Measurements from ENCODE around the gene CRMP1.
A peak's percentile ranks its signal among the peaks of the same experiment; 100 is the strongest.

CRMP1 gene

GRCh38 chr4:5888222-5889001 lies 4.5 kb downstream of the CRMP1 start:
- no peak for DNase-seq (ENCODE audit: low read depth)

- no peak for DNase-seq (ENCODE audit: low read depth)
These were observed 5.3 kb downstream of the CRMP1 start for GRCh38 chr4:5887361-5888221.

- DNase-seq (ENCODE audit: low read depth), result no peak
These were observed 5.9 kb downstream of the CRMP1 start for GRCh38 chr4:5887011-5887360.

- DNase-seq (ENCODE audit: low read depth), result no peak
These were observed 7.2 kb downstream of the CRMP1 start for GRCh38 chr4:5885733-5886132.

GRCh38 chr4:5884796-5885195 lies 8.1 kb downstream of the CRMP1 start:
- DNase-seq (ENCODE audit: low read depth), result no peak

- DNase-seq (ENCODE audit: low read depth), result no peak
These were observed 9.0 kb downstream of the CRMP1 start for GRCh38 chr4:5883916-5884315.

- DNase-seq (ENCODE audit: low read depth), result no peak
These were observed 9.9 kb downstream of the CRMP1 start for GRCh38 chr4:5882947-5883346.

GRCh38 chr4:5881340-5881739 lies 11.5 kb downstream of the CRMP1 start:
- peak; percentile 18 for DNase-seq (ENCODE audit: low read depth)

- no peak for DNase-seq (ENCODE audit: low read depth)
These were observed 14.5 kb downstream of the CRMP1 start for GRCh38 chr4:5878359-5878758.

- no peak for DNase-seq (ENCODE audit: low read depth)
These were observed 15.5 kb downstream of the CRMP1 start for GRCh38 chr4:5877392-5877791.

- DNase-seq (ENCODE audit: low read depth), result peak; percentile 4
These were observed 18.0 kb downstream of the CRMP1 start for GRCh38 chr4:5874811-5875449.

GRCh38 chr4:5870701-5871100 lies 22.2 kb downstream of the CRMP1 start:
- DNase-seq (ENCODE audit: low read depth), result no peak

GRCh38 chr4:5869966-5870619 lies 22.8 kb downstream of the CRMP1 start:
- no peak for DNase-seq (ENCODE audit: low read depth)

GRCh38 chr4:5867866-5868265 lies 25.0 kb downstream of the CRMP1 start:
- DNase-seq (ENCODE audit: low read depth), result no peak

GRCh38 chr4:5866841-5867813 lies 25.8 kb downstream of the CRMP1 start:
- no peak for DNase-seq (ENCODE audit: low read depth)

GRCh38 chr4:5865896-5866599 lies 26.8 kb downstream of the CRMP1 start:
- no peak for DNase-seq (ENCODE audit: low read depth)

- DNase-seq (ENCODE audit: low read depth), result peak; percentile 97
These were observed 29.3 kb downstream of the CRMP1 start for GRCh38 chr4:5863461-5864113.

- no peak for DNase-seq (ENCODE audit: low read depth)
These were observed 34.7 kb downstream of the CRMP1 start for GRCh38 chr4:5858020-5858769.

GRCh38 chr4:5857199-5857598 lies 35.7 kb downstream of the CRMP1 start:
- no peak for DNase-seq (ENCODE audit: low read depth)

All from iris pigment epithelial cell (primary cell).